ENCODE data around the gene APOBEC2.
"Not testable (repeated sequence)": the region's sequence is repeated elsewhere in the genome, so short reads cannot be mapped to it uniquely, and the experiment has no call there.

Gene APOBEC2

GRCh38 chr6:41009669-41010068 is 43.3 kb upstream of the APOBEC2 start:
- H4K20me1 ChIP-seq (ENCODE audit: insufficient read depth, low read length): no peaks in the 10 kb centered on the region

DNA sequence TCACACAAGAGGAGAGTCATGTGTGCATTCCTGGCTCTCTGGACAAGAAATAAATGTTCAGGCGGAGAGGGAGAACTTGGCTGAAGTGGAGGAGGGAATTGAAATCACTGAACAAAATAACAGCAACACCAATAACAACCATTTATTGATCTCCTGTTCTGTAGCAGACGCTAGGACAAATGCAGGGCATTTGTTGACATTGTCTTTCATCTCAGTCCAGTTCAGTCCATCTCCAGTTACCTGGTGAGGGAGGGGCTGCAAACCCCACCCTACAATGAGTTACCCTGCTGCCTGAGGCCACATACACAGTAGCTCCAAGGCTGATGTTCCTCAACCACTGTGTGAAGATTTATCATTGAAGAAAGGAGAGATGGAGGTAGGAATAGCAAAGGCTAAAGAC is 41.3 kb upstream of the APOBEC2 start:
- Histone ChIP-seq H3K79me2 (ENCODE audit: low read length) (no peaks in the 10 kb centered on the region), H2AFZ (ENCODE audit: low read depth, low read length) (no peak overlapping the region), H3K27ac (ENCODE audit: low read length) (no peak overlapping the region), H4K20me1 (ENCODE audit: insufficient read depth, low read length) (no peaks in the 10 kb centered on the region), H3K36me3 (replicated peaks; ENCODE audit: low read depth, low read length) (no peaks in the 10 kb centered on the region), H3K4me3 (ENCODE audit: low read length) (no peak overlapping the region), H3K9ac (ENCODE audit: low read length) (no peak overlapping the region), H3K9me3 (ENCODE audit: insufficient read depth, low read length) (no peaks in the 10 kb centered on the region), H3K27me3 (ENCODE audit: low read depth, low read length) (peaks cover 9% of the 10 kb centered on the region; the same call in 1 of the 2 replicates), H3K4me1 (ENCODE audit: low read length) (no peaks in the 10 kb centered on the region), H3K4me2 (ENCODE audit: low read length) (no peak overlapping the region)
- TF ChIP-seq EZH2phosphoT487 (IDR thresholded peaks at IDR 0.05; ENCODE audit: low read depth): no peak
- TF ChIP-seq, protein P1, sequence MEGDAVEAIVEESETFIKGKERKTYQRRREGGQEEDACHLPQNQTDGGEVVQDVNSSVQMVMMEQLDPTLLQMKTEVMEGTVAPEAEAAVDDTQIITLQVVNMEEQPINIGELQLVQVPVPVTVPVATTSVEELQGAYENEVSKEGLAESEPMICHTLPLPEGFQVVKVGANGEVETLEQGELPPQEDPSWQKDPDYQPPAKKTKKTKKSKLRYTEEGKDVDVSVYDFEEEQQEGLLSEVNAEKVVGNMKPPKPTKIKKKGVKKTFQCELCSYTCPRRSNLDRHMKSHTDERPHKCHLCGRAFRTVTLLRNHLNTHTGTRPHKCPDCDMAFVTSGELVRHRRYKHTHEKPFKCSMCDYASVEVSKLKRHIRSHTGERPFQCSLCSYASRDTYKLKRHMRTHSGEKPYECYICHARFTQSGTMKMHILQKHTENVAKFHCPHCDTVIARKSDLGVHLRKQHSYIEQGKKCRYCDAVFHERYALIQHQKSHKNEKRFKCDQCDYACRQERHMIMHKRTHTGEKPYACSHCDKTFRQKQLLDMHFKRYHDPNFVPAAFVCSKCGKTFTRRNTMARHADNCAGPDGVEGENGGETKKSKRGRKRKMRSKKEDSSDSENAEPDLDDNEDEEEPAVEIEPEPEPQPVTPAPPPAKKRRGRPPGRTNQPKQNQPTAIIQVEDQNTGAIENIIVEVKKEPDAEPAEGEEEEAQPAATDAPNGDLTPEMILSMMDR (IDR thresholded peaks at IDR 0.05; ENCODE audit: low read depth, low read length): no peak

More at GRCh38 chr6:41009669-41010068, 43.3 kb upstream of the APOBEC2 start:
- Histone ChIP-seq H3K36me3 (replicated peaks; ENCODE audit: low read depth, low read length) (no peaks in the 10 kb centered on the region), H3K27ac (ENCODE audit: low read length) (no peak overlapping the region), H3K9me3 (ENCODE audit: insufficient read depth, low read length) (no peaks in the 10 kb centered on the region), H3K9ac (ENCODE audit: low read length) (no peak overlapping the region), H3K79me2 (ENCODE audit: low read length) (no peaks in the 10 kb centered on the region), H3K4me2 (ENCODE audit: low read length) (no peak overlapping the region), H3K27me3 (ENCODE audit: low read depth, low read length) (peaks cover 23% of the 10 kb centered on the region), H2AFZ (ENCODE audit: low read depth, low read length) (no peak overlapping the region), H3K4me3 (ENCODE audit: low read length) (no peak overlapping the region), H3K4me1 (ENCODE audit: low read length) (peaks cover 5% of the 10 kb centered on the region; the same call in 1 of the 2 replicates)
- no peak for TF ChIP-seq EZH2phosphoT487 (IDR thresholded peaks at IDR 0.05; ENCODE audit: low read depth)
- TF ChIP-seq, protein P1 (IDR thresholded peaks at IDR 0.05; ENCODE audit: low read depth, low read length): no peak

DNA sequence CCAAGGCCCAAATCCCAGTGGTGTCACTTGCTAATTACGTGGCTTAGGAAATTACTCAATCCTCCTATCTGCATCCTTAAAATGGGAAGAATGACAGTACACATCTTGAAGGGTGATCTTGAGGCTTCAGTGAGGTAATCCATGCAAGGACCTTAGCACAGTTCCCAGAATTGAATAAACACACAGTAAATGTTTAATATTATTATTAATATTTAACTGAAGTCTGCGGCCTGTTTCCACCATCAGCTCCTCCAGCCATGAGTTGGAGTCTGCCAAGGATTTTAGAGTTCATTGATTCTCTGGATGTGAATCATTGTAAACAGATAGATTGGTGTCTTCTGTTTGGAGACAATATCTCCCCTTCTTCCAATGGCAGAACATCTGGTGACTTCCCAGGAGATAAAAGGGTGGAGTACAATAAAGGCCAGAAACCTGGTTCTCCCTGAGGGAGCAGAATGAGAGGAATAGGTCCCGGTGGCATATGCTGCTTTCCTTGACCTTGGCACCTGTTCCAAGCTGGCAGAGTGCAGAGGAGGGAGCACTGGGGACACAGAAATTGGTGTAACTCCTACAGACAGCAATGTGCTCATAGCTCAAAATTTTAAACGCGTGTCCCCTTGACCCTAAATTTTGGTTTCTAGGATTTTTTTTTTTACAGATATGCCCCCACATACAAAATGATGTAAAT is 39.4 kb upstream of the APOBEC2 start:
- TF ChIP-seq, protein P1 (IDR thresholded peaks at IDR 0.05; ENCODE audit: low read depth, low read length): no peak
- TF ChIP-seq EZH2phosphoT487 (IDR thresholded peaks at IDR 0.05; ENCODE audit: low read depth): no peak
- no peaks in the 10 kb centered on the region for H3K9me3 ChIP-seq (ENCODE audit: insufficient read depth, low read length)
- no peaks in the 10 kb centered on the region for H3K4me1 ChIP-seq (ENCODE audit: low read length)
- H4K20me1 ChIP-seq (ENCODE audit: insufficient read depth, low read length): no peaks in the 10 kb centered on the region
- H2AFZ ChIP-seq (ENCODE audit: low read depth, low read length): no peak overlapping the region
- no peak overlapping the region for H3K4me2 ChIP-seq (ENCODE audit: low read length)
- no peak overlapping the region for H3K4me3 ChIP-seq (ENCODE audit: low read length)
- no peaks in the 10 kb centered on the region for H3K79me2 ChIP-seq (ENCODE audit: low read length)
- no peak overlapping the region for H3K27ac ChIP-seq (ENCODE audit: low read length)
- H3K36me3 ChIP-seq (replicated peaks; ENCODE audit: low read depth, low read length): no peaks in the 10 kb centered on the region
- H3K9ac ChIP-seq (ENCODE audit: low read length): no peak overlapping the region
- H3K27me3 ChIP-seq (ENCODE audit: low read depth, low read length): peaks cover 9% of the 10 kb centered on the region; the same call in 1 of the 2 replicates

- no peak overlapping the region for H3K4me2 ChIP-seq (ENCODE audit: low read length)
- no peaks in the 10 kb centered on the region for H3K4me1 ChIP-seq (ENCODE audit: low read length)
- TF ChIP-seq, protein P1 (IDR thresholded peaks at IDR 0.05; ENCODE audit: low read depth, low read length): no peak
- TF ChIP-seq EZH2phosphoT487 (IDR thresholded peaks at IDR 0.05; ENCODE audit: low read depth): no peak
- no peaks in the 10 kb centered on the region for H3K9me3 ChIP-seq (ENCODE audit: insufficient read depth, low read length)
- H4K20me1 ChIP-seq (ENCODE audit: insufficient read depth, low read length): no peaks in the 10 kb centered on the region
- H3K36me3 ChIP-seq (replicated peaks; ENCODE audit: low read depth, low read length): no peaks in the 10 kb centered on the region
- H3K9ac ChIP-seq (ENCODE audit: low read length): no peak overlapping the region
- H3K27me3 ChIP-seq (ENCODE audit: low read depth, low read length): 0 out of 2 replicates have a peak, but pooled peaks cover 4% of the 10 kb centered on the region
- H2AFZ ChIP-seq (ENCODE audit: low read depth, low read length): no peak overlapping the region
- no peak overlapping the region for H3K4me3 ChIP-seq (ENCODE audit: low read length)
- no peaks in the 10 kb centered on the region for H3K79me2 ChIP-seq (ENCODE audit: low read length)
- H3K27ac ChIP-seq (ENCODE audit: low read length): no peak overlapping the region
These were observed 38.2 kb upstream of the APOBEC2 start for GRCh38 chr6:41014780-41015179.

GRCh38 chr6:41015860-41016259 is 37.1 kb upstream of the APOBEC2 start:
- not testable (repeated sequence) for H3K4me2 ChIP-seq (ENCODE audit: low read length); H3K27me3 ChIP-seq (ENCODE audit: low read depth, low read length); H2AFZ ChIP-seq (ENCODE audit: low read depth, low read length); H3K9ac ChIP-seq (ENCODE audit: low read length); H3K4me1 ChIP-seq (ENCODE audit: low read length); H3K79me2 ChIP-seq (ENCODE audit: low read length); H4K20me1 ChIP-seq (ENCODE audit: insufficient read depth, low read length); H3K9me3 ChIP-seq (ENCODE audit: insufficient read depth, low read length); H3K36me3 ChIP-seq (replicated peaks; ENCODE audit: low read depth, low read length); H3K27ac ChIP-seq (ENCODE audit: low read length); H3K4me3 ChIP-seq (ENCODE audit: low read length)

Data from OCI-LY3 (cell line).